ENCODE results near the gene FAM185A. TPM values are rescaled to one million over a fixed set of nuclear protein-coding genes. Genes with fewer than 3 reads are reported as not detected.
A peak's percentile ranks its signal among the peaks of the same experiment; 100 is the strongest.

FAM185A gene
- total RNA-seq, 1 donor from 2014 or later, result 7.7 TPM

GRCh38 chr7:102823390-102824119, 74.8 kb downstream of the FAM185A start:
- Mint-ChIP-seq H3K4me1 (peaks cover 8% of the 10 kb centered on the region), H3K27me3 (ENCODE audit: low read depth) (no peaks in the 10 kb centered on the region), H3K27ac (ENCODE audit: unreplicated experiment) (no peak overlapping the region), H3K9me3 (no peaks in the 10 kb centered on the region), H3K4me3 (no peak overlapping the region), H3K36me3 (ENCODE audit: low read depth) (peaks cover 7% of the 10 kb centered on the region)
- DNase-seq (ENCODE audit: low read depth, low spot score), result no peak
- TF ChIP-seq CTCF (conservative IDR thresholded peaks at IDR 0.05), result no peak

- no peak for DNase-seq (ENCODE audit: low read depth, low spot score)
- no peaks in the 10 kb centered on the region for H3K4me1 Mint-ChIP-seq
- H3K27ac Mint-ChIP-seq (ENCODE audit: unreplicated experiment), result no peak overlapping the region
- no peak overlapping the region for H3K4me3 Mint-ChIP-seq
- no peaks in the 10 kb centered on the region for H3K9me3 Mint-ChIP-seq
- H3K27me3 Mint-ChIP-seq (ENCODE audit: low read depth), result no peaks in the 10 kb centered on the region
- TF ChIP-seq CTCF (conservative IDR thresholded peaks at IDR 0.05), result no peak
- peaks cover 12% of the 10 kb centered on the region for H3K36me3 Mint-ChIP-seq (ENCODE audit: low read depth)
Observed at GRCh38 chr7:102828286-102828685, 79.5 kb downstream of the FAM185A start.

GRCh38 chr7:102829075-102829474, 80.3 kb downstream of the FAM185A start:
- H3K27ac Mint-ChIP-seq (ENCODE audit: unreplicated experiment), result peak overlapping the region; percentile 3
- no peak for DNase-seq (ENCODE audit: low read depth, low spot score)
- peaks cover 12% of the 10 kb centered on the region for H3K36me3 Mint-ChIP-seq (ENCODE audit: low read depth)
- no peaks in the 10 kb centered on the region for H3K27me3 Mint-ChIP-seq (ENCODE audit: low read depth)
- H3K4me3 Mint-ChIP-seq, result no peak overlapping the region
- TF ChIP-seq CTCF (conservative IDR thresholded peaks at IDR 0.05), result no peak
- H3K9me3 Mint-ChIP-seq, result no peaks in the 10 kb centered on the region
- no peaks in the 10 kb centered on the region for H3K4me1 Mint-ChIP-seq

GRCh38 chr7:102830197-102830596, 81.4 kb downstream of the FAM185A start:
- Mint-ChIP-seq H3K4me3 (no peak overlapping the region), H3K27me3 (ENCODE audit: low read depth) (no peaks in the 10 kb centered on the region), H3K4me1 (no peaks in the 10 kb centered on the region), H3K36me3 (ENCODE audit: low read depth) (peaks cover 15% of the 10 kb centered on the region), H3K9me3 (peaks cover 3% of the 10 kb centered on the region), H3K27ac (ENCODE audit: unreplicated experiment) (no peak overlapping the region)
- TF ChIP-seq CTCF (conservative IDR thresholded peaks at IDR 0.05), result no peak
- no peak for DNase-seq (ENCODE audit: low read depth, low spot score)

- TF ChIP-seq CTCF (conservative IDR thresholded peaks at IDR 0.05), result no peak
- H3K4me1 Mint-ChIP-seq, result no peaks in the 10 kb centered on the region
- no peaks in the 10 kb centered on the region for H3K27me3 Mint-ChIP-seq (ENCODE audit: low read depth)
- DNase-seq (ENCODE audit: low read depth, low spot score), result no peak
- H3K36me3 Mint-ChIP-seq (ENCODE audit: low read depth), result peaks cover 17% of the 10 kb centered on the region
- no peak overlapping the region for H3K27ac Mint-ChIP-seq (ENCODE audit: unreplicated experiment)
- H3K9me3 Mint-ChIP-seq, result peaks cover 4% of the 10 kb centered on the region
- no peak overlapping the region for H3K4me3 Mint-ChIP-seq
Observed at GRCh38 chr7:102832674-102833073, 83.9 kb downstream of the FAM185A start.
